SW 1271 (cell line): Measurements from ENCODE around the gene CIB1.
"Not testable (repeated sequence)": the region's sequence is repeated elsewhere in the genome, so short reads cannot be mapped to it uniquely, and the experiment has no call there.

Experiments used
- DNase-seq, 2 experiments: peaks; one replicate each; lab custom pipeline; 2025; lab: John Stamatoyannopoulos, UW

The CIB1 gene

GRCh38 chr15:90233387-90234095 is at the start of gene CIB1:
CIB1 (minus strand) TSS chr15:90233941; CDS start chr15:90233885, 56 bp downstream.
- DNase-seq, result peak; percentile 88 to 96

- not testable (repeated sequence) for DNase-seq
Observed at GRCh38 chr15:90281637-90282036, 47.9 kb upstream of the CIB1 start.

- not testable (repeated sequence) for DNase-seq
Observed at GRCh38 chr15:90280743-90281142, 47.0 kb upstream of the CIB1 start.

GRCh38 chr15:90278467-90278866 is 44.7 kb upstream of the CIB1 start:
- DNase-seq, result not testable (repeated sequence)

GRCh38 chr15:90271459-90272166 is 37.9 kb upstream of the CIB1 start:
- no peak for DNase-seq

DNA sequence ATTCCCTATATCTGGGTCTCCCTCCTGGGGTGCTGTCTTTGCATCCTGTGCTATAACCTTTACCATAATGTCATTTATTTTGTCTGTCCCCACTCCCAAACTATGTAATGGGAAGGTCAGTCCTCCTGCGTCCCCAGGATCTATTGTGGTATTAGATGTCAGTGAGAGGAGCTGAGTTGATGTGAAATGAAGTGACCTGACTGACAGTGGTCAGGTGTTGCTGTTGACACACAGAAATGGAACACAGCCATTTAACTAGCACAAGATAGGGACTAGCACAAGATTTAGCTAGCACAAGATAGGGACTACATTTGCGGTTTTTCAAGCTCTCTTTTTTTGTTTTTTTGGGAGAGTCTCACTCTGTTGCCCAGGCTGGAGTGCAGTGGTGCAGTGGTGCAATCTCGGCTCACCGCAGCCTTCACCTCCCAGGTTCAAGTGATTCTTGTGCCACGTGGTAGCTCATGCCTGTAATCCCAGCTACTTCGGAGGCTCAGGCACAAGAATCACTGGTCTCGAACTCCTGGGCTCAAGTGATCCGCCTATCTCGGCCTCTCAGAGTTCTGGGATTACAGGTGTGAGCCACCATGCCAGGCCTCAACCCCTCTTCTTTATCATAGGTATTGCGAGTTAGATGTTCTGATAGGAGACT is 36.9 kb upstream of the CIB1 start:
- DNase-seq, result no peak

DNA sequence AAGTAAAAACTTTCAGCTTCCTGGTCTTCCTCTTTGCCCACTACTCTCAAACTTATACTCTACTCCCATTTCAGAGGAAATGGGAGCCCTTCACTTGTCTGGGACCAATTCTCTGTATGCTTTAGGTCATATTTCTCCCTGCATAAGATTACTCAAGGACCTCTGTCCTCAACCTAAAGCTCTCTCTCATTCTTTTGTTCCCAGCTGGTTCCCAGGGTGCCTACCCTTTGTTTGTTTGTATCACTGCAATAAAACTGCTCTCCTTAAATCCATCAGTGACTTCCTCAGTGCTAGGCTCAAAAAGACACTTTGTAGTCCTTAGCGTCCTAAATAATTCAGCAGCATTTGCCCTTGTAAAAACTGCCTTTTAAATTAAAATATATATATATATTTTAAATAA is 34.7 kb upstream of the CIB1 start:
- no peak for DNase-seq

- no peak for DNase-seq
Observed at GRCh38 chr15:90266485-90266884, 32.7 kb upstream of the CIB1 start.

- DNase-seq, result peak; percentile 56 to 87
Observed at GRCh38 chr15:90266061-90266431, 32.3 kb upstream of the CIB1 start.

- peak; percentile 92 to 96 for DNase-seq
Observed at GRCh38 chr15:90265271-90266060, 31.7 kb upstream of the CIB1 start, which contains the start of gene NGRN. NGRN (plus strand) TSS chr15:90265672; CDS start chr15:90265713, 41 bp downstream.

DNA sequence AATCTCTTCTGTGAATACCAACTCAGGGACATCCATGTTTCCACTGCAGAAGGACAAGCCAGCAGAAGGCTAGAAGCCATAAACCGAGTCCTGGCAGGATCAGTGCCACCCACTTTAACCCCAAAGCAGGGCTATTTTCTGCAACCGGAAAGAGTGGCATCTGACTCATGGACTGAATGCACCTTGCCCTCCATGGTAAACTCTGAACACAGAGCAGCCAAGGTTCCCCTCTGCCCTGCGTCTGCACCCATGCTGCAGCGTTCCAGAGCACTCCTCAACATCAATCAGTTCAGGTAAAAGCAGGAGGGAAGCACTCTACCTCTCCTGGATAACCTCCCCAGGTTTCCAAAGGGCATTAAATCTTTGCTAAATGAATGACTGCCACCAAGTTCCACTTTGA is 30.9 kb upstream of the CIB1 start:
- DNase-seq, result peak in 1 of 2 experiments; percentile 32

DNA sequence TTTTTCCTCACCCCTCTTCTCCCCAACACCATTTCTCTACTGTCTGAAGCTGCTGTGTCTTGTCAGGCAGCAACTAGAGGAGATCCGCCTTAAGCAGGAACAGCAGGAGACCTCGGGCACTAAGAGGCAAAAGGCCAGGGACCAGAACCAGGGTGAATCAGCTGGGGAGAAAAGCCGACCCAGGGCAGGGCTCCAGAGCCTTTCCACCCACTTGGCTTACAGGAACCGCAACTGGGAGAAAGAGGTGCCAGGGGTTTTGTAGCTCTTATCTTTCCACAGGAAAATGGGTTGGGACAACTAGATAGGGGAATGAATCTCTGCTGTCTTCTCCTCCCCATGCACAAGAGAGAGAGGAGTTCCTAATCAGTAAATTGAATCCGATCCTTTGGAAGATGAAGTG is 28.7 kb upstream of the CIB1 start:
- no peak for DNase-seq

DNA sequence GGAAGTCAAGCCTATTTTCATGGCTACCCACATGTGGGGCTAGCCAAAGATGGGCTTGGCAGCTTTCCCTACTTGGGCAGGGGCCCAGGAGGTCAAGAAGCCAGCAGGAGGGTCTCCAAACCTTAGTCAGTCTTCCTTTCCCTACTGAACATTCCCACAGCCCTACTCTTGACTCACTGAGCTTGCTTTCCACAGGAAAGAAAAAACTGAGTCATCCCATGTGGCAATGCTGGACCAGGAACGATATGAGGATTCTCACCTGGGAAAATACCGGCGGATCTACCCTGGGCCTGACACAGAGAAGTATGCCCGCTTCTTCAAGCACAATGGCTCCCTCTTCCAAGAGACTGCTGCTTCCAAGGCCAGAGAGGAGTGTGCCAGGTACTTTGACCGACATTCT is 28.1 kb upstream of the CIB1 start:
- DNase-seq, result no peak

DNA sequence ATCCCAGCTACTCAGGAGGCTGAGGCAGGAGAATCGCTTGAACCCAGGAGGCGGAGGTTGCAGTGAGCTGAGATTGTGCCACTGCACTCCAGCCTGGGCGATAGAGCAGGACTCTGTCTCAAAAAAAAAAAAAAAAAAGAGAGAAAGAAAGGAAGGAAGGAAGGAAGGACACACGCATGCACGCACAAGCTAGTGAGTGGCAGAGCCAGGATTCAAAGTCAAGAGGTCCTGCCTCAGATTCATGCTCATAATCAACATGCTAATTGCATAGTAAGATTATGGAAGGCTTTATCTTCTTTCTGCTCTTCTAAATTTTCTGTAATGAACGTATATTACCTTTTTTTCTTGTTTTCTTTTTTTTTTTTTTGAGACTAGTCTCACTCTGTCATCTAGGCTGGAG is 27.0 kb upstream of the CIB1 start:
- DNase-seq, result not testable (repeated sequence)

DNA sequence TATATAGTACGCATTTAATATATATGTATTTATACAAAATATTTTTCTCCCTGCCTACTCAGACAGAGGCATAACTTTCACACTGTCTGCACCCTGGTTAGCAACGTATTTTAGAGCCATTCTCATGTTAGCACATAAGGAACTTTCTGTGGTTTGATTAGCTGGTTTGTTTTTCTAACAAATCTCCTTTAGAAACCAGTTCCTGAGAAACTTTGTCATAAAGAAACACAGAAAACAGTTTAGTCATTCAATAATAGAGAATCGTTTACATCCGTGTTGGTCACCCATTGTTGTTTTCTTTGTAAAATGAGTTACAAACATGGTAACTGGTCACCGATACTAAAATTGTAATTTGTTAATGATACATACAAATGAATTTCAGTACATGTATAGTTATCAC is 25.8 kb upstream of the CIB1 start:
- DNase-seq, result no peak

GRCh38 chr15:90257776-90258175 is 24.0 kb upstream of the CIB1 start:
- no peak for DNase-seq

DNA sequence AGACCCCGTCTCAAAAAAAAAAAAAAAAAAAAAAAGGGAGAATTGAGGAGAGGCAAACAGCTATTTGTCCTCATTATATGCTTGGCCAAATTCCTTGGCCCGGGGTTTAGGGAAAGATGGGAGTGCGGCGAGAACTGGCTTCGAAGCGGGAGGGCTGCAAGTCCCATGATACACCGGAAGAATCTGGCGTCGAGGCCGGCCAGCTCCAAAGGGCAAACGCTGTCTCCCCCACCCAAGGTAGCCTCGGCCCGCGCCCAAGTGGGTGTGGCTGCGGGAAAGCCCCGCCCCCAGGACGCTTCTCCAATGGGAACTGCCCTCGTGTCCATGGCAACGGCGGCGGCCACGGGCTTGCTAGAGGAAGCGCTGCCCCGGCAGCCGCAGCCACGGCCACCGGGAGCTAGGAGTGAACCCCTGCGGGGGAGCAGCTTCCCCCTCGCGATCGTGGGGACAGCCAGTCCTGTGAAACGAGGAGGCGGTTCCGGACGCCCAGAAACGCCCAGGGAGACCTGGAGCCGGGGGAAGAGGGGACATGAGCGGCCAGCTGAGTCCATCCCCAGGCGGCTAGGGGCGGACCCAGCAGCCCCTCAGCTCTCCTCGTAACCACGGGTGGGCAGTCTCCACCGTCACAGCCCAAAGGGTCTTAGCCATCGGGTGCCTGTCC is 15.6 kb upstream of the CIB1 start, which contains the start of gene TTLL13:
TSS of gene TTLL13 (plus strand) at position 354 of the 661 bp plus-strand sequence. CDS start 1,075 bp downstream, outside the sequence.
- peak; percentile 81 to 93 for DNase-seq

GRCh38 chr15:90248789-90249202 is 15.1 kb upstream of the CIB1 start:
- DNase-seq, result no peak

DNA sequence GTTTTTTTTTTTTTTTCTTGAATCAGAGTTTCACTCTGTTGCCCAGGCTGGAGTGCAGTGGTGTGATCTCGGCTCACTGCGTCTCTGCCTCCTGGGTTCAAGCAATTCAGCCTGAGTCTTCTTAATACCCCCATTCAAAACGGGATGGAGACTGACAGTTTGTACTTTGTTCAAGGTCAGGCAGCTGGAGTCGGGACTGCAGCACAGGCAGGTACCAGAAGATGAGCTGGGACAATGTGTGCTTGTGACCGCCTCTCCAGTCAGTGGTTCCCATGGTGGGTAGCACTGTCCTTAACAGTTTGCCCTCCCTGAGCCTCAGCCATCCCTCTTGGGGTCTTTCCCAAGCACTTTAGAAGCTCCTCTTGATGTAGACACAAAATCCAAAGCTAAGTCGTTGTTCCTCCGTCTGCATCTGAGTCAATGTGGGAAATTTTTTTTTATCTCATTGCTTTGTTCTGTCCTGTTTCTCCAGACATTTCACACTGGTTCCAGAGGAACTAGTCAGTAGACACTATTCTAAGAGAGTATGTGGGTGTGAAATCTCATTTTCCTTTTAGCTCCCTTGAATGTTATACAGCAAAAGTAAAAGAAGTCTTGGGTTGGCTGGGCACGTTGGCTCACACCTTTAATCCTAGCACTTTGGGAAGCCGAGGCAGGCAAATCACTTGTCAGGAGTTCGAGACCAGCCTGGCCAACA is 10.3 kb upstream of the CIB1 start:
- no peak for DNase-seq

- DNase-seq, result no peak
Observed at GRCh38 chr15:90241343-90242192, 7.8 kb upstream of the CIB1 start.
